B cell (primary cell): ENCODE data around the gene ZCCHC4. TPM values are rescaled to one million over a fixed set of nuclear protein-coding genes. Genes with fewer than 3 reads are reported as not detected.

Source experiments
- ATAC-seq: fragments of 200-7000 bp; cut with Tn5 transposase; one replicate; pipeline ENCODE4 v1.10.0; 2021; ENCODE audit warnings: low read depth, mild to moderate bottlenecking, moderate number of reproducible peaks, moderate library complexity
- CTCF ChIA-PET: fragments of 350-600 bp; sonication (Branson Sonifier 250); formaldehyde crosslinking; loops from one replicate; lab custom pipeline; 2021; ENCODE audit warnings: antibody characterized with exemption, inconsistent platforms; lab: Charles Lee
- POLR2A ChIA-PET: fragments of 350-600 bp; sonication (Branson Sonifier 250); formaldehyde crosslinking; loops from one replicate; lab custom pipeline; 2021; ENCODE audit warnings: antibody characterized with exemption; lab: Charles Lee
- DNase-seq: peaks from one replicate; pipeline ENCODE4 v3.0.0; 2013
- H2AFZ ChIP-seq: 2 replicates; pipeline ENCODE4 v1.6.1; 2012; ENCODE audit warnings: mild to moderate bottlenecking, low read depth, low read length; ENCODE audit not compliant: insufficient read depth, poor library complexity, severe bottlenecking
- H3K27ac ChIP-seq, 2 donors: 1 replicate in 1 of 2; 2 replicates in 1 of 2; pipeline ENCODE4 v1.5.1; 2012 to 2013; ENCODE audit warnings: low read length in 2 of 2, mild to moderate bottlenecking in 2 of 2, moderate library complexity in 1 of 2
- H3K27me3 ChIP-seq, 4 experiments: fragments of 200-600 bp in 1 of 4; sonication (generic) in 1 of 4; replicated peaks in 1 of 4; 1 replicate in 2 of 4; 2 replicates in 2 of 4; pipeline versions ENCODE4 v1.6.1 to v1.7.0; 2013 to 2016; ENCODE audit warnings: low read length in 3 of 4, mild to moderate bottlenecking in 2 of 4, mixed read lengths in 1 of 4, moderate library complexity in 1 of 4; ENCODE audit not compliant: insufficient read depth in 4 of 4, control insufficient read depth in 3 of 4; ENCODE audit errors: control extremely low read depth in 1 of 4
- H3K36me3 ChIP-seq, 2 experiments: replicated peaks in 1 of 2; 1 replicate in 1 of 2; 2 replicates in 1 of 2; pipeline versions ENCODE4 v1.6.1 to v1.7.1; 2013; ENCODE audit warnings: low read length in 1 of 2; ENCODE audit not compliant: insufficient read depth in 2 of 2, control insufficient read depth in 1 of 2; ENCODE audit errors: control extremely low read depth in 1 of 2, extremely low read depth in 1 of 2
- H3K4me1 ChIP-seq, 2 donors: fragments of 200-600 bp in 1 of 2; sonication (generic) in 1 of 2; 1 replicate in 1 of 2; 2 replicates in 1 of 2; pipeline versions ENCODE4 v1.5.1 to v1.6.1; 2013 to 2017; ENCODE audit warnings: low read length in 2 of 2; ENCODE audit not compliant: control insufficient read depth in 2 of 2, insufficient read depth in 2 of 2
- H3K4me2 ChIP-seq: replicated peaks from 2 replicates; pipeline ENCODE3; 2012; ENCODE audit warnings: mild to moderate bottlenecking, low read depth, low read length; ENCODE audit not compliant: poor library complexity, severe bottlenecking
- H3K4me3 ChIP-seq, 5 experiments: fragments of 200-600 bp in 1 of 5; sonication (generic) in 1 of 5; 1 replicate in 3 of 5; 2 replicates in 2 of 5; pipeline versions ENCODE4 v1.5.1 to v1.7.0; 2011 to 2016; ENCODE audit warnings: low read length in 4 of 5, mild to moderate bottlenecking in 4 of 5, low read depth in 2 of 5, control low read depth in 1 of 5, moderate library complexity in 1 of 5; ENCODE audit not compliant: insufficient read depth in 1 of 5; ENCODE audit errors: control extremely low read depth in 1 of 5, extremely low read depth in 1 of 5
- H3K79me2 ChIP-seq: fragments of 200-600 bp; sonication (generic); one replicate; pipeline ENCODE4 v1.6.0; 2016; ENCODE audit warnings: low read length; ENCODE audit not compliant: control insufficient read depth, insufficient read depth
- H3K9ac ChIP-seq: fragments of 200-600 bp; sonication (generic); 2 replicates; pipeline ENCODE4 v1.6.1; 2017; ENCODE audit warnings: mild to moderate bottlenecking, low read length, moderate library complexity
- H3K9me3 ChIP-seq, 3 donors: one replicate each; pipeline versions ENCODE4 v1.6.1 to v1.7.1; 2013; ENCODE audit warnings: low read length in 2 of 3; ENCODE audit not compliant: control insufficient read depth in 2 of 3, insufficient read depth in 1 of 3; ENCODE audit errors: control extremely low read depth in 1 of 3
- H4K20me1 ChIP-seq: 2 replicates; pipeline ENCODE4 v1.6.0; 2012; ENCODE audit warnings: mild to moderate bottlenecking, low read length; ENCODE audit not compliant: insufficient read depth, control insufficient read depth, poor library complexity, severe bottlenecking
- H3K27ac Mint-ChIP-seq: one replicate; pipeline ENCODE4 v1.8.0; 2021; ENCODE audit warnings: mixed read lengths
- H3K27me3 Mint-ChIP-seq: one replicate; pipeline ENCODE4 v1.8.0; 2021; ENCODE audit warnings: mixed read lengths
- H3K4me1 Mint-ChIP-seq: one replicate; pipeline ENCODE4 v1.8.0; 2021; ENCODE audit warnings: mixed read lengths
- H3K4me3 Mint-ChIP-seq: one replicate; pipeline ENCODE4 v1.8.0; 2021; ENCODE audit warnings: mixed read lengths
- H3K9me3 Mint-ChIP-seq: one replicate; pipeline ENCODE4 v1.8.0; 2022; ENCODE audit warnings: mixed read lengths; ENCODE audit not compliant: insufficient read depth
- EZH2 ChIP-seq: IDR thresholded peaks from 2 replicates; pipeline ENCODE4 v1.6.1; 2012; ENCODE audit warnings: borderline replicate concordance, low read depth, mild to moderate bottlenecking, moderate library complexity, low read length; ENCODE audit not compliant: insufficient read depth, poor library complexity, severe bottlenecking
- WGBS: methylation state at CpG from one replicate; pipeline ENCODE4 v1.1.5; 2013; ENCODE audit warnings: missing lambda C conversion rate; ENCODE audit not compliant: insufficient coverage; 5-methylcytosine and 5-hydroxymethylcytosine counted together
- intact Hi-C: fragments of 100-400 bp; cut with micrococcal nuclease; formaldehyde crosslinking; loops from one replicate; pipeline ENCODE4 v1.10.0; 2022
- polyA plus RNA-seq: library from polyadenylated mRNA; depleted of rRNA; stranded (reverse); fragments of >200 nt; gene quantifications from 2 replicates; pipeline ENCODE4 v1.2.3, GENCODE V29; 2012
- total RNA-seq, 2 donors: library from RNA; stranded (reverse); fragments of 120-200 nt in 1 of 2; gene quantifications; 1 replicate in 1 of 2; 2 replicates in 1 of 2; pipeline versions ENCODE4 v1.2.3 to v1.2.4, GENCODE V29; 2013 to 2022
- TF ChIP-seq, protein P1 (sequence below): fragments of 200-600 bp; IDR thresholded peaks from one replicate; pipeline ENCODE4 v1.8.0; 2022; ENCODE audit warnings: antibody characterized with exemption, mild to moderate bottlenecking

ZCCHC4 gene
- total and polyA plus RNA-seq, 2 donors (not counting 1 experiment from before 2014, with no cell fraction given), result 6.5 to 22.4 TPM

GRCh38 chr4:25347971-25348370, 35.4 kb downstream of the ZCCHC4 start:
- peaks cover 5% of the 10 kb centered on the region for H3K4me1 Mint-ChIP-seq
- no peaks in the 10 kb centered on the region for H3K9me3 ChIP-seq
- ATAC-seq, result no peak
- ChIA-PET CTCF (interaction anchor here (0.7 kb wide), 1 partner anchor 19 kb away, joined by 3 read pairs; no protein-coding TSS in a partner anchor), POLR2A (no interaction called here)
- H3K79me2 ChIP-seq, result no peaks in the 10 kb centered on the region
- H3K27ac ChIP-seq, result no peak overlapping the region
- H2AFZ ChIP-seq, result no peak overlapping the region
- no peak overlapping the region for H3K9ac ChIP-seq
- H3K4me3 ChIP-seq, result no peak overlapping the region
- peaks cover 0 to 4% of the 10 kb centered on the region in 2 donors for H3K4me1 ChIP-seq
- no peaks in the 10 kb centered on the region for H4K20me1 ChIP-seq
- no CpG with 5 or more reads among the region's 2 CpGs for WGBS
- H3K4me2 ChIP-seq, result no peak overlapping the region
- no peak for DNase-seq
- TF ChIP-seq EZH2, result no peak
- TF ChIP-seq, protein P1, sequence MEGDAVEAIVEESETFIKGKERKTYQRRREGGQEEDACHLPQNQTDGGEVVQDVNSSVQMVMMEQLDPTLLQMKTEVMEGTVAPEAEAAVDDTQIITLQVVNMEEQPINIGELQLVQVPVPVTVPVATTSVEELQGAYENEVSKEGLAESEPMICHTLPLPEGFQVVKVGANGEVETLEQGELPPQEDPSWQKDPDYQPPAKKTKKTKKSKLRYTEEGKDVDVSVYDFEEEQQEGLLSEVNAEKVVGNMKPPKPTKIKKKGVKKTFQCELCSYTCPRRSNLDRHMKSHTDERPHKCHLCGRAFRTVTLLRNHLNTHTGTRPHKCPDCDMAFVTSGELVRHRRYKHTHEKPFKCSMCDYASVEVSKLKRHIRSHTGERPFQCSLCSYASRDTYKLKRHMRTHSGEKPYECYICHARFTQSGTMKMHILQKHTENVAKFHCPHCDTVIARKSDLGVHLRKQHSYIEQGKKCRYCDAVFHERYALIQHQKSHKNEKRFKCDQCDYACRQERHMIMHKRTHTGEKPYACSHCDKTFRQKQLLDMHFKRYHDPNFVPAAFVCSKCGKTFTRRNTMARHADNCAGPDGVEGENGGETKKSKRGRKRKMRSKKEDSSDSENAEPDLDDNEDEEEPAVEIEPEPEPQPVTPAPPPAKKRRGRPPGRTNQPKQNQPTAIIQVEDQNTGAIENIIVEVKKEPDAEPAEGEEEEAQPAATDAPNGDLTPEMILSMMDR, result no peak
- intact Hi-C loops, result no loop called here
- peaks cover 2% of the 10 kb centered on the region for H3K9me3 Mint-ChIP-seq
- H3K27me3 ChIP-seq, result no peaks in the 10 kb centered on the region
- H3K36me3 ChIP-seq, result peaks cover 0 to 2% of the 10 kb centered on the region in 2 experiments
- no peak overlapping the region for H3K27ac Mint-ChIP-seq
- no peaks in the 10 kb centered on the region for H3K27me3 Mint-ChIP-seq
- H3K4me3 Mint-ChIP-seq, result no peak overlapping the region

- no peak overlapping the region for H3K4me3 Mint-ChIP-seq
- peaks cover 5% of the 10 kb centered on the region for H3K4me1 Mint-ChIP-seq
- ATAC-seq, result no peak
- no peak overlapping the region for H3K27ac Mint-ChIP-seq
- peaks cover 0 to 2% of the 10 kb centered on the region in 2 experiments for H3K36me3 ChIP-seq
- no peak overlapping the region for H3K9ac ChIP-seq
- WGBS, result no CpG with 5 or more reads among the region's 2 CpGs
- no peaks in the 10 kb centered on the region for H3K79me2 ChIP-seq
- H4K20me1 ChIP-seq, result no peaks in the 10 kb centered on the region
- no peaks in the 10 kb centered on the region for H3K9me3 ChIP-seq
- no peak overlapping the region for H3K27ac ChIP-seq
- H3K4me3 ChIP-seq, result no peak overlapping the region
- H3K4me1 ChIP-seq, result peaks cover 0 to 4% of the 10 kb centered on the region in 2 donors
- H3K27me3 Mint-ChIP-seq, result no peaks in the 10 kb centered on the region
- no peaks in the 10 kb centered on the region for H3K27me3 ChIP-seq
- no peak for TF ChIP-seq EZH2
- TF ChIP-seq, protein P1, result no peak
- H3K9me3 Mint-ChIP-seq, result no peaks in the 10 kb centered on the region
- intact Hi-C loops, result no loop called here
- ChIA-PET POLR2A (no interaction called here), CTCF (interaction anchor here (0.7 to 1.6 kb wide), 2 partner anchors 16 to 370 kb away, joined by 3 to 4 read pairs; no protein-coding TSS in a partner anchor)
- no peak for DNase-seq
- H2AFZ ChIP-seq, result no peak overlapping the region
- H3K4me2 ChIP-seq, result no peak overlapping the region
These were observed 38.0 kb downstream of the ZCCHC4 start for GRCh38 chr4:25350561-25350960.
